T47D (cell line): ENCODE results near the gene TNFRSF1A.

ENCODE experiments used
- DNase-seq, 2 experiments: peaks; one replicate each; pipeline versions ENCODE4 v3.0.0 to v3.0.0-alpha.2; 2011 to 2012; ENCODE audit warnings: low read depth in 1 of 2, low spot score in 1 of 2
- JUND ChIP-seq: IDR thresholded peaks from 2 replicates; pipeline ENCODE4 v1.6.1; 2012; ENCODE audit warnings: low read depth
- in situ Hi-C: cut with HindIII; loops from 2 replicates; pipeline ENCODE4 v1.10.0; 2016; ENCODE audit warnings: low sequenced_read_pairs, low pct_unique_long_range_greater_than_20kb

TNFRSF1A gene

DNA sequence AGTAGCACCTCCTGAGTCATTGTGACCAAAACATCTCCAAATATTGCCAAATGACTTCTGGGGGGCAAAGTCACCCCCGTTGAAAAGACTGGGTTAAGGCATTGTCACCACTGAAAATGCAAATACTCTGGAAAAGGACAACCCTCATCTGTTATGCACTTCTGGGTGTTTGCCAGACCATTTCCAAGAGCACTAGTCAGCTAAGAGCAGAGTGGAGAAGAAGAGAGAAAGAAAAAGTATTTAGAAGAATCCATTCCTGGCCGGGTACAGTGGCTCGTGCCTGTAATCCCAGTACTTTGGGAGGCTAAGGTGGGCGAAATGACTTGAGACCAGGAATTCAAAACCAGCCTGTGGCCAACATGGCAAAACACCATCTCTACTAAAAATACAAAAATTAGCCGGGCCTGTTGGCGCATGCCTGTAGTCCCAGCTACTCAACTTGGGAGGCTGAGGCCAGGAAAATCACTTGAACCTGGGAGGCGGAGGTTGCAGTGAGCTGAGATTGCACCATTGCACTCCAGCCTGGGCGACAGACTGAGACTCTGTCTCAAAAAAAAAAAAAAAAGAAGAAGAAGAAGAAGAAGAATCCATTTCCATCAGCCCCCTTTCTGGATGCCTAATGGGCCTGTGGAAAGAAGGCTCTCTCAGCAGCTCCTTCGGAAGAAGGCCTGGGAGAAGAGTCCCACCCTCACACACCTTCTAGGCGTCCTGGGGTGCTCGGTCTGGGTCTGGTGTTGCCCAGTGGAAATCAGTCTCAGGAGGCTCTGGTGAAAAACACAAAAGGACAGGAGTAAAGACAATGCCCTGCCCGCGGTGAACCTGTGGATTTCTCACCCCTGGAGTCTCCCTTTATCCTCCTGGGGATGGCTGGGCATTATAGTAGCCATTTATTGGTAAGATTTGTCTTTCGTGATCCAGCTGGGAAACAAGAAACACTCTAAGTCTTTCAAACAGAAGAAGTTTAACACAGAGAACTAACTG, 38.6 kb upstream of the TNFRSF1A start:
- in situ Hi-C loops, result no loop called here

DNA sequence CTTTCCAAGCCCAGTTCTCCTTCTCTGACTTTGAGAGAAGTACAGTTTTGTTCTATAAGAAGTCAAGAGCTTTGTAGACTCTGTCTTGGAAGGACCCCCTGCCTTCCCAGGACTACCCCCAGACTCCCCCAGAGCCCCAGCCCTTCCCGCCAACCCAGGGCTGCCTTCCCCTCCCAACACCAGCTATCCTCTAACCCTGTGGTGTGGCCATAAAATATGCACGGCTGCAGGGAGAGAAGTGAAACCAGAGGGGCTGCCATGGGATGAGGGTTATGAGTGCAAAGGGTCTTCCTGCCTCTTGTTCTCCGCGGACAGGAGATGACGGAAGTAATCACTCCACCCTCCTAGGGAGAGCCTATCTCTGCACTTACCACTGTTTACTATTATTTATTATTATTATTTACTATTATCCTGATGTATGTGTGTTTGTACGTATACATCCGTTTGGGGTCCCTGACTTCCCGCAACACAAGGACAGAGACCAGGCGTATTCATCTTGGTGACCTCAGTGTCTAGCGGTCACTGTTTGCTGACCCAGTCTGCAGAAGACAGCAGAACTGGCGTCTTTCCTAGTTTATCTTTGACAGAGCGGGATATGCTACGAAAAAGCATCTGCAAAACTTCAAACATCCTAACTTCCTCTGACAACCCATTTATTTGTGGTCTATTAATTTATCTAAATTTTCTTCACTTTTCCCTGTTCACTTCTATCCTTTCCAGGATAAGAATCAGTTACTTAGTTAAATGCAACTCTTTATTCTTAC, 37.0 kb upstream of the TNFRSF1A start:
- no peak for DNase-seq
- no peak for TF ChIP-seq JUND
- in situ Hi-C loops, result no loop called here

More for the DNA sequence above, 38.6 kb upstream of the TNFRSF1A start:
- no peak for TF ChIP-seq JUND
- DNase-seq, result no peak

DNA sequence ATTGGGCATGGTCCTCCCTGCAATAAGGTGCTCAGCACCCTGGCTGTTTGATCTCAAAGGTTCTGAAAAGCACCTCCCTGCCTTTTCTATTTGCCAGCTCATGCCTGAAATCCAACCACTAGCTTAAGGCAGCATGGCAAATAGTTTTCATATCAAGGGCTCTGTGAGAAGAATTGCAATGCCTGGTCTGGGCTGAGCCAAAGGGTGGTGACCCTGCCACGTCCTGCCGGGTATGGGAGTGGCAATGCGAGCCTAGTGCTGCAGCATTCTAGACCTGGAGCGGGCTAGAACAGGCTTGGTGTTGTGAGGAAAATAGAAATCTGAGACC, 35.8 kb upstream of the TNFRSF1A start:
- no peak for TF ChIP-seq JUND
- in situ Hi-C loops, result no loop called here
- peak in 1 of 2 experiments; percentile 65 for DNase-seq

DNA sequence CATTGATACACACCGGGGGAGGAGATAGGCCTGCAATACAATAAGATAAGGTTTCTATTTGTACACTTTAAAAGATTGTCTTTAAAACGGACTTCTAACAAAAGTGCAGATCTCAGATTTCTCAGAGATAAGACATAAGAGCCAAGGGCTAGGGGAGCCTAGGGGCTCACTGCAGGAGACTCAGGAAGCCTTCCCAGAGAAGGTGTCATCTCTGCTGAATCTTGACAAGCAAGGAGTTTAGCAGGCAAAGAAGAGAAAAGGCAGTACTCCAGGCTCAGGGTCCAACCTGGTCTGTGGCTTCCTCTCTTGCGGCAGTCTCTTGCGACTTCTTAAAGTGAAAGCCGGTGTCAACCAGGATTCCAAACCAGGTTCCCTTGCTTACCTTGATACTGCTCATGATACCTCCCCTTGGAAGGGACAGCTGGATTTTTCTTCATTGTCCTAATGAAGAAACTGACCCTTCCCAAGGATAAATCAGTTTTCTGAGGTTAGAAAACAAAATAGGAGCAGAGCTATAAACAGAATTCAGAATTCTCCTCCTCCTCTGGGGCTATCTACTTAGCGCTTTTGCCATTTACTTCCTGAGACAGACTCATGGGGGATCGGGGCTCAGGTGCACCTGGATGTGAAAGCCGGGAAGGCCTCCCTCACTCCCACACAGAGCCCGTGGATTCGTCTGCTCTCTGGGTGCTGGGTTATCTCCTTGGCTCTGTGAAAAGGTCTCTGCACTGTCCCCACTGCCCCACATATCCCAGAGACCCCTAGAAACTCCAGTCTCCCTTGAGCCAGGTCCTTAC, 35.2 kb upstream of the TNFRSF1A start:
- in situ Hi-C loops, result no loop called here
- DNase-seq, result no peak
- no peak for TF ChIP-seq JUND

DNA sequence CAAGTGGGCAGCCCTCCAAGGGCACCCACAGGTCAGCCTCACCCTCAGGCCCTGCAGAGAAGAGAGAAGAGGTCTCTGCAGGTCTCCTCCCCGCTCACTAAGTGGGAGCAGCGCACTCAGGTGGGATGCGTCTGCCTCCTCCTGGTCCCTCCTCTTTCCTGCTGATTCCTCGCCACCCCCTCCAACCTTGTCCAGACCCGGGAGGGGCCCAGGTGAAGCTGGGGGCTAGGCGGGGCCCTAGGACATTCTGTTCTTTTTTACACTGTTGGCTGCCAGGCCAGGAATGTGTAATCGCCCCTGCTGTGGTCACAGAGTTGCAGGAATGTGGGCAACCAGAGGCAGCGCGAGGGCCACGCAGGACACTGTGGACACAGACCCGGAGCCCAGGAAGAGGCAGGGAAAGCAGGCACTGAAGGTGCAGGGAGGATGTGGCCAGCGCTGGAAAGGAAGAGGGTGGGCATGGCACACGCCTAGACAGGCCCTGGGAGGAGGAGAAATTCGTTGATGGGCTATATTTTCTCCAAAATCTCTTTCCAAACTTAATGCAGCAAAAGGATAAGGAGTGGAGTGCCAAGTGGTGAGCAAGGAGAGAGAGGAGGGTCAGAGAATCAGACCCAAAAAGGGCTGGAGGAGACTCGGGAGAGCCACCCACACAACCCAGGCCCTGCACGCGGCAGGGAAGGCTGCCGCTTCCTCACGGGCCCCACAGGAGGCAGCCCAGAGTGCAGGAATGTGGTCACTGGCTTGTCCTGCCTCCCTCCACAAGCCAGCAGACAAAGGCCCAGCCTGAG, 34.4 kb upstream of the TNFRSF1A start:
- no peak for TF ChIP-seq JUND

DNA sequence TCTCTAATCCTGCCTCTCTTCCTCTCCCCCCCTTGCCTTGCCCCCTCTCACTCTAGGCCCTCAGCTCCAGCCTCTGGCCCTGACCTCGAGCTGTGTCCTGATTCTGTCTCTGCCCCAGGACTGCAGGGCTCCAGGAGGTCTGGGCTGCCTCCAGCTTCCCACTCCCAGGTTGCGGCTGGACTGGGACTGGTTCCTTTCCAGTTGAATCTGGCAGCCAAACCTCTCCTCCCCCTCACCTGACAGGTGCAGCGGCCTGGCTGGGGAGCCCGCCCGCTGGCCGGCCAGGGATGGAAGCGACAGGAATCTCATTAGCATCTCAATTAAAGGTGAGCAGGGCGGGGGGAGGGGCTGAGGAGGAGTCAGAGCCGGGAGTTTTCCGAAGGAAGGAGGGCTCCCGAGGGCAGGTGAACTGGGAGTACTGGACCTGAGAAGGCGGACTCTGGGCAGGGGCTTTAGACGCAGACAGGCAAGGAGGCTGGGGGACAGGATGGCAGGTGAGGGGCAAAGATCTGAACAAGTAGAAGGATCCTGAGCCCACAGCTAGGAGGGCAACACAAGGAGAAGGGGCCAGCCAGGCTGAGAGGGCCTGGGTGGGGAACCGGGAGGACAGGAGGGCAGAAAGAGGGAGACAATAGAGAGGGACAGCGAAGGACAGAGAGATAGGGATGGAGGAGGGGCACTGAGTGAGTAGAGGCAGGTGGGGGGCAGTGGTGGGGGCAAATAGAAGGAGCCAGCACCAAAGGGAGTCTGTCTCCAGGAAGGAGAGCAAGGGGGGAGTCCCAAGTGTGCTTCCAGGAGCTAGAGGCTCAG, 33.6 kb upstream of the TNFRSF1A start, which contains the start of gene SCNN1A:
Gene SCNN1A (minus strand): TSS at position 295 of the 810 bp plus-strand sequence. CDS start 780 bp downstream, outside the sequence.
- in situ Hi-C loops, result no loop called here
- TF ChIP-seq JUND, result no peak
- DNase-seq, result peak; percentile 29 to 89

More for the DNA sequence above, 34.4 kb upstream of the TNFRSF1A start:
- DNase-seq, result peak in 1 of 2 experiments; percentile 68
- in situ Hi-C loops, result no loop called here

DNA sequence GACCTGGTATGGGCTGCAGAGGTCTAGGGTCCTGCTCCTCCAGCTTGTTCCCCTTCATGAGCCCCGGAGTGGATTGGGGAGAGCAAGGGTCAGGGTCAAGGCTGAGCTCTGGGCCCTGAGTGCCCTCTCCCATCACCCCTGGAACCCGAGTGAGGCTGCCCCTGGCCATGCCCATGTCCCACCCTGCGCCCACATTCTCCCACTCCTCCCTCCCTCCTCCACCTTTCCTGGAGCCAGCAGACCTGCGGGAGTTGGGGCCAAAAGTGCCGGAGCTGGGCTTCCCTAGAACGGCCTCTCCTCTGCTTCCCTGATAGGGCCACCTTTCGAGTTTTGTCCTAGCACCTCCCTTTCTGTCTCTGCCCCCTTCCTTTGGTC, 32.9 kb upstream of the TNFRSF1A start:
- in situ Hi-C loops, result no loop called here
- DNase-seq, result no peak

DNA sequence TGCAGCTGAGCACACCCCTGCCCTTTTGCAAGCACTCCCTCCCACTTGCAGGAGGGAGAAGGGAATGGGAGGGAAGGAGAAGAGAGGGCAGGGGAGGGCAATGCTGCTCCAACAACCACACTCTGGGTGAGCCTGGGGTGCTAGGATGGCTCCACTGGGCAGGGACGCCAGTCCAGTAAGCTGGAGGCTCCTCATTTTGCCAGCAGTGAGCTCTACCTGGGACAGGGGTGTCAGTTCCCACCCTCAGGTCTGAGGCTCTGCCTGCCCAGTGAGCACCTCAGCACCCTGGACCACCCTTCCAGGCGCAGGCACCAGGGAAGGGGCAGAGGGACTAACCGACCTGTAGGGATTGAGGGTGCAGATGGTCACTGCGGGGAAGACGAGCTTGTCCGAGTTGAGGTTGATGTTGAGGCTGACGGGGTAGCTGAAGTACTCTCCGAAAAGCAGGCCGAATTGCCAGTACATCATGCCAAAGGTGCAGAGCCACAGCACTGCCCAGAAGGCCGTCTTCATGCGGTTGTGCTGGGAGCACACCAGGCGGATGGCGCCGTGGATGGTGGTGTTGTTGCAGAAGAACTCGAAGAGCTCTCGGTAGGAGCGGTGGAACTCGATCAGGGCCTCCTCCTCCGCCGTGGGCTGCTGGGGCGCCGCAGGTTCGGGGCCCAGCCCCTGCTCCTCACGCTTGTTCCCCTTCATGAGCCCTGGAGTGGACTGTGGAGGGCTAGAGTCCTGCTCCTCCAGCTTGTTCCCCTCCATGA, 32.3 kb upstream of the TNFRSF1A start:
- no peak for TF ChIP-seq JUND
- in situ Hi-C loops, result no loop called here
- DNase-seq, result no peak

More for the DNA sequence above, 32.9 kb upstream of the TNFRSF1A start:
- no peak for TF ChIP-seq JUND

DNA sequence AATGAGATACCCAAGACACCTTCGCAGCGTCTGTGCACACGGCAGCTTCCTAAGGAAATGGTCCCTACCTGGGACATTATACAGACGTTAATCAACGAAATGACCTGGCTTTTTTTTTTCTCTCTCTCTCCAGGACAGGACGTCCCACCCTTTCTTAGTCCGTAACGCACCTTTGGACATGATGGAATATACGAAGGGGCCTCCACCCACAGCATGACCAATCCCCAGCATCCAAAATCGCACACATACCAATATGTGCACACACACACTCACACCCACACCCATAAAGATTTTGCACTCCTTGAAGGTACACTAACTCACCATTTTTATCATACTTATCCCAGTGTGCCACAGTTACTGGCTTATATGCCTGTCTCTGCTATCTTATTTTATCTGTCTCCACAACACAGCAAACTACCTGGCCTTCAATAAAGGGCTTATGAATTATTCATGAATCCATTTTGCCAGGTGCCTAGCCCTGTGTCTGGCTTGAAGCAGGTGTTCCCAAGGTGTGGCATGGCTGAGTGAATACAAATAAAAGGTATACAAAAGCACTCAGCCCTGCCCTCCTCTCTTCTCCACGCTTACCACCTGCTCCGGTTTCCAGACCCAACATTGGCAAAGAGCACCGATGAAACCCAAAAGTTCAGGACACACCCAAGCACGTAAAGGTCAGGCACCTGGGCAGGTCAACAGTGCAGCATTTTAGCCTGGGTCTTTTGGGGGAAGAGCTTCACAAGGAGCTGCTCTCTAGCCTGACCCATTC, 31.3 kb upstream of the TNFRSF1A start:
- in situ Hi-C loops, result no loop called here
- no peak for DNase-seq
- no peak for TF ChIP-seq JUND
